Ishikawa (cell line): Measurements from ENCODE around the gene KIFC3.

Source experiments
- CEBPB ChIP-seq: IDR thresholded peaks from 2 replicates; pipeline ENCODE4 v1.6.1; 2012
- CREB1 ChIP-seq: IDR thresholded peaks from 2 replicates; pipeline ENCODE4 v1.6.1; 2012; ENCODE audit warnings: low read depth
- EGR1 ChIP-seq: IDR thresholded peaks from 2 replicates; pipeline ENCODE4 v1.6.1; 2012
- EP300 ChIP-seq: IDR thresholded peaks from 2 replicates; pipeline ENCODE4 v1.6.1; 2012; ENCODE audit warnings: borderline replicate concordance
- FOXM1 ChIP-seq: IDR thresholded peaks from 2 replicates; pipeline ENCODE4 v1.6.1; 2012; ENCODE audit warnings: low read depth, borderline replicate concordance
- MAX ChIP-seq: IDR thresholded peaks from 2 replicates; pipeline ENCODE4 v1.6.1; 2012
- NFIC ChIP-seq: IDR thresholded peaks from 2 replicates; pipeline ENCODE4 v1.6.1; 2012
- RAD21 ChIP-seq: IDR thresholded peaks from 2 replicates; pipeline ENCODE4 v1.6.1; 2012; ENCODE audit warnings: low read depth
- REST ChIP-seq: IDR thresholded peaks from 2 replicates; pipeline ENCODE4 v1.6.1; 2012; ENCODE audit warnings: low read depth, mild to moderate bottlenecking
- TAF1 ChIP-seq: IDR thresholded peaks from 2 replicates; pipeline ENCODE4 v1.6.1; 2012; ENCODE audit warnings: low read depth, mild to moderate bottlenecking
- TCF12 ChIP-seq: IDR thresholded peaks from 2 replicates; pipeline ENCODE4 v1.6.1; 2012; ENCODE audit warnings: low read depth
- TEAD4 ChIP-seq: IDR thresholded peaks from 2 replicates; pipeline ENCODE4 v1.6.1; 2012
- USF1 ChIP-seq: IDR thresholded peaks from 2 replicates; pipeline ENCODE4 v1.6.1; 2012
- YY1 ChIP-seq: IDR thresholded peaks from 2 replicates; pipeline ENCODE4 v1.6.1; 2012; ENCODE audit warnings: low read depth
- ZBTB7A ChIP-seq: IDR thresholded peaks from 2 replicates; pipeline ENCODE4 v1.6.1; 2012; ENCODE audit warnings: low read depth

KIFC3 gene

GRCh38 chr16:57802341-57803133 lies at the start of gene KIFC3:
Gene KIFC3 (minus strand): TSS chr16:57802491. CDS start chr16:57798243, 4,248 bp downstream.
- TF ChIP-seq MAX = peak; percentile 92
- TF ChIP-seq CEBPB = no peak
- peak; percentile 74 for TF ChIP-seq EGR1
- peak; percentile 47; the same call in 1 of the 2 replicates for TF ChIP-seq USF1
- TF ChIP-seq RAD21 = no peak
- TF ChIP-seq YY1 = no peak

GRCh38 chr16:57848181-57848580 lies 45.9 kb upstream of the KIFC3 start:
- TF ChIP-seq USF1 = no peak
- TF ChIP-seq CEBPB = no peak
- no peak for TF ChIP-seq ZBTB7A
- no peak for TF ChIP-seq EP300
- no peak for TF ChIP-seq FOXM1
- TF ChIP-seq TEAD4 = no peak
- no peak for TF ChIP-seq YY1
- no peak for TF ChIP-seq REST

- TF ChIP-seq TCF12 (peak; percentile 55; the same call in 1 of the 2 replicates), TEAD4 (peak; percentile 59), YY1 (no peak), RAD21 (no peak), FOXM1 (no peak), EP300 (peak; percentile 2; the same call in 1 of the 2 replicates), CREB1 (no peak), EGR1 (no peak), CEBPB (no peak), NFIC (no peak), TAF1 (no peak), REST (no peak), ZBTB7A (peak; percentile 58; the same call in 1 of the 2 replicates), USF1 (no peak), MAX (no peak)
These were observed 43.9 kb upstream of the KIFC3 start for GRCh38 chr16:57846078-57846697.

GRCh38 chr16:57845115-57845514 lies 42.8 kb upstream of the KIFC3 start:
- TF ChIP-seq TEAD4 (no peak), CREB1 (no peak), FOXM1 (no peak), CEBPB (no peak), EGR1 (no peak), MAX (no peak), EP300 (no peak), REST (no peak), YY1 (no peak), TCF12 (no peak), TAF1 (no peak), USF1 (no peak), RAD21 (no peak), NFIC (no peak), ZBTB7A (no peak)
